D721Med (cell line): ENCODE results near the gene FCAMR.
A peak's percentile ranks its signal among the peaks of the same experiment; 100 is the strongest.

Experiments
- DNase-seq: peaks from one replicate; pipeline ENCODE4 v3.0.0; 2011; ENCODE audit warnings: low spot score; ENCODE audit not compliant: insufficient read length
- FAIRE-seq: peaks from 2 replicates; lab custom pipeline; 2011; peaks lifted over from hg19 to GRCh38; lab: Jason Lieb, UNC
- TF ChIP-seq, protein P1 (sequence below): IDR thresholded peaks from 2 replicates; pipeline ENCODE4 v1.5.1; 2012; ENCODE audit warnings: mild to moderate bottlenecking, control low read depth; ENCODE audit not compliant: insufficient read depth; ENCODE audit errors: missing control alignments

FCAMR gene

GRCh38 chr1:206998816-206999215, 28.6 kb upstream of the FCAMR start:
- FAIRE-seq = no peak
- DNase-seq = no peak
- TF ChIP-seq, protein P1, sequence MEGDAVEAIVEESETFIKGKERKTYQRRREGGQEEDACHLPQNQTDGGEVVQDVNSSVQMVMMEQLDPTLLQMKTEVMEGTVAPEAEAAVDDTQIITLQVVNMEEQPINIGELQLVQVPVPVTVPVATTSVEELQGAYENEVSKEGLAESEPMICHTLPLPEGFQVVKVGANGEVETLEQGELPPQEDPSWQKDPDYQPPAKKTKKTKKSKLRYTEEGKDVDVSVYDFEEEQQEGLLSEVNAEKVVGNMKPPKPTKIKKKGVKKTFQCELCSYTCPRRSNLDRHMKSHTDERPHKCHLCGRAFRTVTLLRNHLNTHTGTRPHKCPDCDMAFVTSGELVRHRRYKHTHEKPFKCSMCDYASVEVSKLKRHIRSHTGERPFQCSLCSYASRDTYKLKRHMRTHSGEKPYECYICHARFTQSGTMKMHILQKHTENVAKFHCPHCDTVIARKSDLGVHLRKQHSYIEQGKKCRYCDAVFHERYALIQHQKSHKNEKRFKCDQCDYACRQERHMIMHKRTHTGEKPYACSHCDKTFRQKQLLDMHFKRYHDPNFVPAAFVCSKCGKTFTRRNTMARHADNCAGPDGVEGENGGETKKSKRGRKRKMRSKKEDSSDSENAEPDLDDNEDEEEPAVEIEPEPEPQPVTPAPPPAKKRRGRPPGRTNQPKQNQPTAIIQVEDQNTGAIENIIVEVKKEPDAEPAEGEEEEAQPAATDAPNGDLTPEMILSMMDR = no peak

DNA sequence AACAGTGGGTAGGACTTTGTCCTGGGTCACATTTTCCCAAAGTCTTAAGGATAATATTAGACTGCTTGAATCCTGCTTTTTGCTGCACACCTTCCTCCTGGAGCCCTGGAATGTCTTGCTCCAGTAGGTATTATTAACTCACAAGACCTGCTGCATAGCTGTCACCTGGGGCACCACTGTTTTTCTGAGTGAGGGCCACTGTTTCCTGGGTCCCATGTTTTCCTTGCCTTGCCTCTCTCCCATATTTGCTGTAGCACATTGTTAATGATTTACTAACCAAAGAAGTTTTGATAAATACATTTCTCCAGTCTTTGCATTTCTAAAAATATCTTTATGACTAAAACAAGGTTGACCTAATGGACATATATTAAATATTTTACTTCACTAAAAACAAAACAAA, 22.5 kb upstream of the FCAMR start:
- FAIRE-seq = no peak

GRCh38 chr1:206987873-206988272, 17.6 kb upstream of the FCAMR start:
- FAIRE-seq = no peak
- no peak for DNase-seq
- TF ChIP-seq, protein P1 = no peak

More for the DNA sequence above, 22.5 kb upstream of the FCAMR start:
- TF ChIP-seq, protein P1 = no peak
- no peak for DNase-seq

DNA sequence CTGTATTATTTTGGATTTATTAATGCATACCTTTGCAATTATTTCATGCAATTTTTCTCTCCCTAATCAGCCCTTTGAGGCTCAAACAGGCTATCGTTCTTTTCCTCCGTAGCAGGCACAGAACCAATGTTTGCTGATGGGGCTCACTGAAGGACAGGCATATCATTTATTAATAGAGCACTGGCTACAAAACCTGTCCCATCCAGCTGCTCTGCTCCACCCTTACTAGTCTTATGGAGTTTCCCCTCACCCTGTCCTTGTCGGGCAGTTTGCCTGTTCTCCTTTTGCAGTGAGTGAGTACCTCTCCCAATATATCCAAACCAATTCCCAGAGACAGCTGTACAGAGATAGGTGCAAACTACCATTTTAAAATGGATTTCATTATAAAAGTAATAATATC, 16.6 kb upstream of the FCAMR start:
- TF ChIP-seq, protein P1 = no peak
- DNase-seq = no peak
- no peak for FAIRE-seq

DNA sequence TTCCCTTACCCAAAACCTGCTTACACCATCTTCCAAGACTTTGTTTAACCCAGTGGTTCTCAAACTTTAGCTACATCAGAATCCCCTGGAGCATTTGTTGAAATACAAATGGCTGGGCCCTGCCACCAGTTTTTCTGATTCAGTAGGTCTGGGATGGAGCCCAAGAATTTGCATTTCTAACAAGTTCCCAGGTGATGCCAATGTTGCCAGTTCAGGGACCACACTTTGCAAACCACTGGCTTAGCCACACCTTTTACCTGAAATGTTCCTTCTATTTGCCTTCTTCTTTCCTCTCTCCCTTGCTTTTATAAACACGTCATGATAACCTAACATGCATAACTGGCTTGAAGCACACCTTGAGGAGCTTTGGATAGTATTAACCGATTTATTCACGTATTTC, 16.1 kb upstream of the FCAMR start:
- FAIRE-seq = no peak
- no peak for DNase-seq
- TF ChIP-seq, protein P1 = no peak

- DNase-seq = no peak
- TF ChIP-seq, protein P1 = no peak
- FAIRE-seq = no peak
Measured at GRCh38 chr1:206985162-206985749, 15.0 kb upstream of the FCAMR start.

DNA sequence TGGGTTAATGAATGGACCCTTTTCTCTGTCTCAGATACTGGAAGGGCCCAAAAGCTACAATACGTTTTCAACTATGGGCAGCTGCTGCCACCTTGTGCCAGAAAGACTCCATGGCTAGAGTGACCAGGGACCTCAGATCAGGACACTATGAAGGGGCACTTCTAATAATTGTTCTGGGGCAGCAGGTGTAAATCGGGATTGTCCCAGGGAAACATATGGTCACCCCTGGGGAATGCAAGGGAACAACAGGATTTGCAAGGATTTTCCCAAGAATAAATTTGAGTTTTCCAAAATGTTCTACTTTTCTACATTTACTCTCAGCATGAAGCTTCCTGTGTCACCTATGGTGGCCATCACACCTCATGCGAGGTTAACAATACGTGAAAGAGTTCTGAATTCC, 12.0 kb upstream of the FCAMR start:
- no peak for FAIRE-seq
- no peak for DNase-seq
- TF ChIP-seq, protein P1 = peak; percentile 59
